AG04450 (cell line): ENCODE measurements around the gene DTHD1. TPM values are rescaled to one million over a fixed set of nuclear protein-coding genes. Genes with fewer than 3 reads are reported as not detected.

Experiments used
- CTCF ChIA-PET: fragments of 300-600, 350-600 bp; formaldehyde crosslinking; extraction: SDS; loops from one replicate; lab custom pipeline; 2022; ENCODE audit warnings: antibody characterized with exemption, inconsistent platforms; lab: Charles Lee
- POLR2A ChIA-PET: fragments of 350-600 bp; formaldehyde crosslinking; extraction: SDS; loops from one replicate; lab custom pipeline; 2021; ENCODE audit warnings: antibody characterized with exemption, inconsistent platforms; lab: Yijun Ruan, JAX
- DNase-seq: peaks from one replicate; pipeline ENCODE4 v3.0.0-alpha.2; 2011; ENCODE audit warnings: low read depth, low spot score
- H3K27ac ChIP-seq: one replicate; pipeline ENCODE4 v1.5.1; 2012; ENCODE audit warnings: low read depth, low read length, control low read depth
- H3K27me3 ChIP-seq: one replicate; pipeline ENCODE4 v1.6.0; 2012; ENCODE audit warnings: low read length; ENCODE audit not compliant: control insufficient read depth, insufficient read depth
- H3K4me3 ChIP-seq: 2 replicates; pipeline ENCODE4 v1.5.1; 2011; ENCODE audit warnings: mild to moderate bottlenecking, low read depth, low read length, control low read depth
- H3K9me3 ChIP-seq: 2 replicates; pipeline ENCODE4 v1.5.1; 2012; ENCODE audit warnings: low read length; ENCODE audit not compliant: control insufficient read depth, insufficient read depth
- CTCF ChIP-seq: IDR thresholded peaks from 2 replicates; pipeline ENCODE4 v1.5.1; 2011; ENCODE audit warnings: low read depth, low read length, control low read depth, inconsistent platforms
- polyA plus RNA-seq: library from polyadenylated mRNA; depleted of rRNA; stranded (reverse); fragments of >200 nt; gene quantifications from 2 replicates; pipeline ENCODE4 v1.2.3, GENCODE V29; 2011

The DTHD1 gene
- polyA plus RNA-seq, 1 experiment: not detected

DNA sequence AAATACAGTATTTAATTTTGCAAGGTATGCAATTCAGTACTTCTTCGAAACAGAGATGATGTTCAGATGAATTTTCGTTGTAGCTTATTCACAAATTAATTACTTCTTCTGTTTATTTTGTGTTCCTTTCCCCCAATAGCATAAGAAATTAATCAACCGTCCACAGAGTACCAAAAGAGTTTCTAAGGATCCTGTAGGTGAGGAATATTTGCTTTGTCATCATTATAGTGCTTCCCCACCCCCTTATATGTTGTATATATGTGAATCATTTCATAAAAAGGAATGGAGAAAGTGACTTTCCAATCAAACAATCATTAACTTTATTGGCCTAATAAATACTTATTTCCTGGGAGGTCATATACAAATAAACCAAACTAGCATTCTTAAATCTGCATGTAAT is 57.6 kb downstream of the DTHD1 start:
- Histone ChIP-seq H3K27ac (no peak overlapping the region), H3K9me3 (peaks cover 3% of the 10 kb centered on the region; the same call in 1 of the 2 replicates), H3K27me3 (no peaks in the 10 kb centered on the region), H3K4me3 (no peak overlapping the region)
- CTCF ChIA-PET: no interaction called here
- POLR2A ChIA-PET: no interaction called here
- no peak for DNase-seq
- no peak for TF ChIP-seq CTCF

GRCh38 chr4:36341936-36342335 is 60.5 kb downstream of the DTHD1 start:
- Histone ChIP-seq H3K27ac (no peak overlapping the region), H3K4me3 (no peak overlapping the region), H3K9me3 (peaks cover 3% of the 10 kb centered on the region; the same call in 1 of the 2 replicates), H3K27me3 (no peaks in the 10 kb centered on the region)
- DNase-seq: no peak
- ChIA-PET CTCF (no interaction called here), POLR2A (no interaction called here)
- no peak for TF ChIP-seq CTCF

- no peak for TF ChIP-seq CTCF
- Histone ChIP-seq H3K27me3 (no peaks in the 10 kb centered on the region), H3K9me3 (peaks cover 3% of the 10 kb centered on the region; the same call in 1 of the 2 replicates), H3K27ac (no peak overlapping the region), H3K4me3 (no peak overlapping the region)
- DNase-seq: no peak
- ChIA-PET POLR2A (no interaction called here), CTCF (no interaction called here)
Measured at GRCh38 chr4:36343501-36344175, 62.2 kb downstream of the DTHD1 start.

GRCh38 chr4:36348403-36348938 is 67.1 kb downstream of the DTHD1 start:
- no peak for TF ChIP-seq CTCF

GRCh38 chr4:36349938-36350549 is 68.6 kb downstream of the DTHD1 start:
- CTCF ChIA-PET: no interaction called here
- POLR2A ChIA-PET: no interaction called here
- Histone ChIP-seq H3K27ac (no peak overlapping the region), H3K4me3 (no peak overlapping the region), H3K27me3 (no peaks in the 10 kb centered on the region), H3K9me3 (peaks cover under 1% of the 10 kb centered on the region; the same call in 1 of the 2 replicates)
- DNase-seq: no peak
- no peak for TF ChIP-seq CTCF

More at GRCh38 chr4:36348403-36348938, 67.1 kb downstream of the DTHD1 start:
- Histone ChIP-seq H3K4me3 (no peak overlapping the region), H3K27ac (no peak overlapping the region), H3K9me3 (no peaks in the 10 kb centered on the region), H3K27me3 (no peaks in the 10 kb centered on the region)
- CTCF ChIA-PET: no interaction called here
- POLR2A ChIA-PET: no interaction called here
- DNase-seq: no peak
